NCI-H2029 treated with DMSO at 0.1 percent for 48 hours (cell line): Measurements from ENCODE around the gene HNRNPUL2.
"Not testable (repeated sequence)": the region's sequence is repeated elsewhere in the genome, so short reads cannot be mapped to it uniquely, and the experiment has no call there.

ENCODE experiments used
- DNase-seq: peaks from one replicate; lab custom pipeline; 2025; lab: John Stamatoyannopoulos, UW

Gene HNRNPUL2

GRCh38 chr11:62727165-62727871 lies at the start of gene HNRNPUL2:
TSS of gene HNRNPUL2 (minus strand) at chr11:62727457. CDS start at chr11:62727156, 301 bp downstream.
- DNase-seq, result peak; percentile 95

GRCh38 chr11:62775646-62776045 lies 48.4 kb upstream of the HNRNPUL2 start:
- DNase-seq, result no peak

GRCh38 chr11:62774407-62774806 lies 47.1 kb upstream of the HNRNPUL2 start:
- no peak for DNase-seq

GRCh38 chr11:62771144-62772021 lies 44.1 kb upstream of the HNRNPUL2 start, which contains the start of gene TAF6L:
TSS of gene TAF6L (plus strand) at chr11:62771396. CDS start at chr11:62775784, 4,388 bp downstream.
- DNase-seq, result peak; percentile 91

- DNase-seq, result no peak
Measured at GRCh38 chr11:62770778-62771143, 43.5 kb upstream of the HNRNPUL2 start.

- DNase-seq, result not testable (repeated sequence)
Measured at GRCh38 chr11:62760867-62761227, 33.6 kb upstream of the HNRNPUL2 start.

GRCh38 chr11:62757846-62758788 lies 30.9 kb upstream of the HNRNPUL2 start:
- DNase-seq, result no peak

GRCh38 chr11:62755086-62755615 lies 27.9 kb upstream of the HNRNPUL2 start:
- DNase-seq, result no peak

GRCh38 chr11:62753736-62754603 lies 26.7 kb upstream of the HNRNPUL2 start, which contains the start of gene ZBTB3:
TSS of gene ZBTB3 (minus strand) at chr11:62754160. CDS start at chr11:62753664, 496 bp downstream.
- DNase-seq, result peak; percentile 99

GRCh38 chr11:62752994-62753735 lies 25.9 kb upstream of the HNRNPUL2 start:
- DNase-seq, result no peak

GRCh38 chr11:62752177-62752785 lies 25.0 kb upstream of the HNRNPUL2 start:
- no peak for DNase-seq

GRCh38 chr11:62749931-62750330 lies 22.7 kb upstream of the HNRNPUL2 start:
- not testable (repeated sequence) for DNase-seq

GRCh38 chr11:62747475-62748160 lies 20.4 kb upstream of the HNRNPUL2 start:
- DNase-seq, result no peak

GRCh38 chr11:62737196-62737595 lies 9.9 kb upstream of the HNRNPUL2 start:
- no peak for DNase-seq

GRCh38 chr11:62732830-62733229 lies 5.6 kb upstream of the HNRNPUL2 start:
- DNase-seq, result no peak

- not testable (repeated sequence) for DNase-seq
Measured at GRCh38 chr11:62730076-62730475, 2.8 kb upstream of the HNRNPUL2 start.

GRCh38 chr11:62728171-62728988 lies 1.1 kb upstream of the HNRNPUL2 start, which contains the start of gene TTC9C:
TSS of gene TTC9C (plus strand) at chr11:62728486. CDS start at chr11:62728849, 363 bp downstream.
- peak; percentile 72 for DNase-seq

GRCh38 chr11:62727872-62728170 lies 564 bp upstream of the HNRNPUL2 start:
- DNase-seq, result peak; percentile 95
